Body of pancreas (tissue), 4 donors: ENCODE data around the gene SYT8. TPM values are rescaled to one million over a fixed set of nuclear protein-coding genes. Genes with fewer than 3 reads are reported as not detected.

Experiments used
- ATAC-seq: fragments of 150-250 bp; one replicate; pipeline ENCODE4 v1.9.1; 2016
- DNase-seq, 4 donors: peaks; one replicate each; pipeline ENCODE4 v3.0.0-alpha.2; 2019
- H3K27ac ChIP-seq, 4 donors: fragments of 200-600 bp; sonication (generic); 1 replicate in 3 of 4; 2 replicates in 1 of 4; pipeline versions ENCODE4 v1.5.1 to v1.6.1; 2016 to 2019; ENCODE audit warnings: mild to moderate bottlenecking in 1 of 4, mixed read lengths in 1 of 4, moderate library complexity in 1 of 4
- H3K27me3 ChIP-seq, 2 donors: fragments of 200-600 bp; sonication (generic); one replicate each; pipeline ENCODE4 v1.6.0; 2016; ENCODE audit warnings: mild to moderate bottlenecking in 1 of 2
- H3K36me3 ChIP-seq, 2 donors: fragments of 200-600 bp; sonication (generic); replicated peaks in 1 of 2; 2 replicates each; pipeline ENCODE4 v1.5.1; 2016; ENCODE audit warnings: low read depth in 2 of 2; ENCODE audit not compliant: insufficient read depth in 1 of 2
- H3K4me1 ChIP-seq: fragments of 200-600 bp; sonication (generic); one replicate; pipeline ENCODE4 v1.6.0; 2016
- H3K4me3 ChIP-seq, 2 donors: fragments of 200-600 bp; sonication (generic); 1 replicate in 1 of 2; 2 replicates in 1 of 2; pipeline ENCODE4 v1.5.1; 2016 to 2019
- H3K9me3 ChIP-seq, 3 donors: fragments of 200-600 bp; sonication (generic); 1 replicate in 2 of 3; 2 replicates in 1 of 3; pipeline ENCODE4 v1.5.1; 2016
- CTCF ChIP-seq, 7 experiments: fragments of 450-650 bp in 4 of 7; fragments of 200-600 bp in 3 of 7; sonication (generic) in 3 of 7; IDR thresholded peaks; one replicate each; pipeline ENCODE4 v1.5.1; 2016 to 2019; ENCODE audit warnings: antibody characterized with exemption in 7 of 7
- POLR2A ChIP-seq, 3 donors: fragments of 450-650 bp; IDR thresholded peaks; one replicate each; pipeline ENCODE4 v1.6.1; 2016; ENCODE audit warnings: antibody characterized with exemption in 3 of 3, mild to moderate bottlenecking in 2 of 3
- WGBS, 2 donors: methylation state at CpG; one replicate each; pipeline ENCODE4 v1.1.5; 2017; 5-methylcytosine and 5-hydroxymethylcytosine counted together
- intact Hi-C: fragments of 100-400 bp; cut with DNase I; formaldehyde crosslinking; loops from one replicate; pipeline ENCODE4 v1.15.1; 2023
- total RNA-seq, 2 donors: library from RNA; depleted of rRNA; stranded (reverse); fragments of >200 nt; gene quantifications; one replicate each; pipeline ENCODE4 v1.1.0, GENCODE V29; 2016

The SYT8 gene
- total RNA-seq, 2 donors from 2014 or later, result 6.0 to 32.6 TPM

- DNase-seq (peak in 1 of 4 donors; percentile 23), ATAC-seq (no peak)
- 89 to 98% methylated on average over 6 to 19 of the region's 19 CpGs for WGBS, 2 donors
- H3K27ac ChIP-seq, result peak overlapping the region; percentile 94 to 98 (median 96)
- H3K27me3 ChIP-seq, result no peaks in the 10 kb centered on the region
- H3K4me1 ChIP-seq, result peaks cover 85% of the 10 kb centered on the region
- no peak overlapping the region for H3K4me3 ChIP-seq
- no peaks in the 10 kb centered on the region for H3K9me3 ChIP-seq
- TF ChIP-seq POLR2A (IDR thresholded peaks at IDR 0.05) (no peak), CTCF (IDR thresholded peaks at IDR 0.05) (no peak)
- intact Hi-C loops, result no loop called here
- no peaks in the 10 kb centered on the region for H3K36me3 ChIP-seq
Measured at GRCh38 chr11:1841511-1842148, 6.8 kb downstream of the SYT8 start.

- peaks cover 83% of the 10 kb centered on the region for H3K4me1 ChIP-seq
- H3K27ac ChIP-seq, result peak overlapping the region; percentile 94 to 98 (median 96)
Measured at GRCh38 chr11:1842149-1843097, 7.6 kb downstream of the SYT8 start.

GRCh38 chr11:1843098-1843473 lies 8.3 kb downstream of the SYT8 start:
- peak; percentile 5 for ATAC-seq
- WGBS, 2 donors, result 52 to 68% methylated on average over 10 to 11 of the region's 11 CpGs
- DNase-seq, result peak in 2 of 4 donors; percentile 40 to 64

More at GRCh38 chr11:1842149-1843097, 7.6 kb downstream of the SYT8 start:
- Histone ChIP-seq H3K27me3 (no peaks in the 10 kb centered on the region), H3K4me3 (no peak overlapping the region), H3K36me3 (no peaks in the 10 kb centered on the region), H3K9me3 (no peaks in the 10 kb centered on the region)
- TF ChIP-seq CTCF (IDR thresholded peaks at IDR 0.05) (no peak), POLR2A (IDR thresholded peaks at IDR 0.05) (peak; percentile 29 to 72 (median 68))
- 8 to 24% methylated on average over 6 to 29 of the region's 29 CpGs for WGBS, 2 donors
- DNase-seq (peak; percentile 97 to 98 (median 98)), ATAC-seq (peak; percentile 93)
- intact Hi-C loops, result no loop called here

DNA sequence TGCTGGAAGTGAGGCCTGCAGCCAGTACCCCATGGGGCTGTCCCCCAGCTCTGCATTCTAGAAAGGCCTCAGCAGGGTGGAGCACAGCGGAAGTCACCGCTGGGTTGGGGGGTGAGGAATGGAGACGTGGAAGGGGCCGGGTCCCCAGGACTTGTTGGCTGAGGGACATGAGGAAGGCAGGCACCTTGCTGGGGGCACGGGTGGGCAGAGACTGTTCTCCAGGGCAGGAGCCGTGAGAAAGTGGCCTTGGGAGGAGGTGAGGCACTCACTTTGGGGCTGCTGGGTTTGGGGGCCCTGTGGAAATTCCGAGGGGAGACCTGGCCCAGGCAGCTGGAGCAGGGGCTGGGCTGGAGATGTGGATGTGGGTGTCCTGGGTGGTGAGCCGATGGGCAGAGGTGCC lies 9.0 kb downstream of the SYT8 start:
- intact Hi-C loops, result no loop called here
- no peaks in the 10 kb centered on the region for H3K27me3 ChIP-seq
- peaks cover 69% of the 10 kb centered on the region for H3K4me1 ChIP-seq
- no peaks in the 10 kb centered on the region for H3K9me3 ChIP-seq
- no peak for TF ChIP-seq POLR2A (IDR thresholded peaks at IDR 0.05)
- no peak for TF ChIP-seq CTCF (IDR thresholded peaks at IDR 0.05)
- DNase-seq, result no peak
- H3K27ac ChIP-seq, result peak overlapping the region; percentile 94 to 98 (median 96)
- no peak for ATAC-seq
- 75 to 82% methylated on average over 8 of the region's 8 CpGs for WGBS, 2 donors
- H3K36me3 ChIP-seq, result no peaks in the 10 kb centered on the region
- H3K4me3 ChIP-seq, result no peak overlapping the region

More at GRCh38 chr11:1843098-1843473, 8.3 kb downstream of the SYT8 start:
- Histone ChIP-seq H3K4me3 (no peak overlapping the region), H3K36me3 (no peaks in the 10 kb centered on the region), H3K27me3 (no peaks in the 10 kb centered on the region), H3K27ac (peak overlapping the region; percentile 94 to 98 (median 96)), H3K4me1 (peaks cover 76% of the 10 kb centered on the region), H3K9me3 (no peaks in the 10 kb centered on the region)
- intact Hi-C loops, result no loop called here
- TF ChIP-seq CTCF (IDR thresholded peaks at IDR 0.05) (no peak), POLR2A (IDR thresholded peaks at IDR 0.05) (no peak)
